MM.1S (cell line): Measurements from ENCODE around the gene AGO1.

Experiments
- EZH2 ChIP-seq: fragments of 300-600 bp; sonication (generic); optimal IDR thresholded peaks from 2 replicates; pipeline ENCODE3; 2017; ENCODE audit warnings: low read depth, mild to moderate bottlenecking, antibody characterized with exemption, low read length, mixed read lengths
- EZH2phosphoT487 ChIP-seq: fragments of 300-600 bp; sonication (generic); IDR thresholded peaks from 2 replicates; pipeline ENCODE4 v1.6.1; 2018; ENCODE audit warnings: antibody characterized with exemption, low read length
- TF ChIP-seq, protein P1 (sequence below): fragments of 300-600 bp; sonication (generic); IDR thresholded peaks from 2 replicates; pipeline ENCODE4 v1.5.1; 2016; ENCODE audit warnings: antibody characterized with exemption, low read length, mixed read lengths

DNA sequence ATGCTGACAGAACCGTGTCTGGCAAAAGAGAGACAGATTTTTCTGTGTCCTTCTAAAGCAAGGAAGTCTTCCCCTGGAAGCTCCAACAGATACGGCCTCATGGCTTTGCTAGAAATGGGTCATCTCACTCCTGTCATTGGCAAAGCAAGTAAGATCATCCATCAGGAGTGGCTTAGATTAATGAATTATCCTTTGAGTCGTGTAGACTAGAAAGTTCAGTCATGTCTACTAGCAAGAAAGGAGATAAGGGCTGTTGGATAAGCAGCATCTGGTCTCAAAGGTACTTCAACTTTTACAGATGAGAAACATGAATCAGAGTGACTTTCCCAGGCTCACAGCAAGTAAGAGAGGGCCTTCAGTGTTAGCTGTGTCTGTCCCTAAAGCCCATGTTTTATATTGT is 44.5 kb downstream of the AGO1 start:
- TF ChIP-seq, protein P1, sequence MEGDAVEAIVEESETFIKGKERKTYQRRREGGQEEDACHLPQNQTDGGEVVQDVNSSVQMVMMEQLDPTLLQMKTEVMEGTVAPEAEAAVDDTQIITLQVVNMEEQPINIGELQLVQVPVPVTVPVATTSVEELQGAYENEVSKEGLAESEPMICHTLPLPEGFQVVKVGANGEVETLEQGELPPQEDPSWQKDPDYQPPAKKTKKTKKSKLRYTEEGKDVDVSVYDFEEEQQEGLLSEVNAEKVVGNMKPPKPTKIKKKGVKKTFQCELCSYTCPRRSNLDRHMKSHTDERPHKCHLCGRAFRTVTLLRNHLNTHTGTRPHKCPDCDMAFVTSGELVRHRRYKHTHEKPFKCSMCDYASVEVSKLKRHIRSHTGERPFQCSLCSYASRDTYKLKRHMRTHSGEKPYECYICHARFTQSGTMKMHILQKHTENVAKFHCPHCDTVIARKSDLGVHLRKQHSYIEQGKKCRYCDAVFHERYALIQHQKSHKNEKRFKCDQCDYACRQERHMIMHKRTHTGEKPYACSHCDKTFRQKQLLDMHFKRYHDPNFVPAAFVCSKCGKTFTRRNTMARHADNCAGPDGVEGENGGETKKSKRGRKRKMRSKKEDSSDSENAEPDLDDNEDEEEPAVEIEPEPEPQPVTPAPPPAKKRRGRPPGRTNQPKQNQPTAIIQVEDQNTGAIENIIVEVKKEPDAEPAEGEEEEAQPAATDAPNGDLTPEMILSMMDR = no peak
- TF ChIP-seq EZH2 = no peak
- no peak for TF ChIP-seq EZH2phosphoT487
